ENCODE results near the gene NPY4R2. TPM values are rescaled to one million over a fixed set of nuclear protein-coding genes. Genes with fewer than 3 reads are reported as not detected.
"Not testable (repeated sequence)": the region's sequence is repeated elsewhere in the genome, so short reads cannot be mapped to it uniquely, and the experiment has no call there.

The NPY4R2 gene
- total and polyA plus RNA-seq, 10 of the 15 experiments (the other 5 are each of a cell fraction or from before 2014, with no cell fraction given): not detected

- SMC1A ChIA-PET (ENCODE audit: uncharacterized antibody, unreplicated experiment); FAIRE-seq; H3K4me2 ChIP-seq (ENCODE audit: control insufficient read depth, insufficient read depth); POLR2A ChIA-PET; H2AFZ ChIP-seq (ENCODE audit: control insufficient read depth, low read depth, low read length); H3K4me1 ChIP-seq (ENCODE audit: control insufficient read depth, insufficient read depth, low read length); DNase-seq (ENCODE audit: low read depth, low spot score); CTCF ChIA-PET; in situ Hi-C loops (cut with MboI); BruUV-seq (replicated peaks); H3K27me3 ChIP-seq (replicated peaks in 1 of 2; ENCODE audit: control insufficient read depth in 2 of 2, insufficient read depth in 2 of 2, low read length in 1 of 2); intact Hi-C loops (cut with micrococcal nuclease; ENCODE audit: unreplicated experiment); H3K36me3 ChIP-seq (ENCODE audit: control insufficient read depth in 2 of 2, insufficient read depth in 2 of 2, low read length in 1 of 2); H3K27ac ChIP-seq (ENCODE audit: control insufficient read depth, insufficient read depth); RAD21 ChIA-PET (ENCODE audit: unreplicated experiment); H3K9me3 ChIP-seq (replicated peaks; ENCODE audit: control insufficient read depth, insufficient read depth, low read length); H4K20me1 ChIP-seq (ENCODE audit: control insufficient read depth, insufficient read depth); H3K4me3 ChIP-seq; ATAC-seq; H3K9ac ChIP-seq (ENCODE audit: control insufficient read depth, insufficient read depth, low read length); H3K79me2 ChIP-seq (ENCODE audit: control insufficient read depth, insufficient read depth, low read length): not testable (repeated sequence)
- no CpG with 5 or more reads among the region's 5 CpGs for whole genome bisulfite sequencing (ENCODE audit: insufficient coverage, insufficient replicate concordance, low lambda C conversion rate, missing lambda C conversion rate)
Measured at GRCh38 chr10:47959677-47960076, 41.2 kb downstream of the NPY4R2 start.

GRCh38 chr10:47960699-47961098 lies 42.2 kb downstream of the NPY4R2 start:
- H3K4me1 ChIP-seq (ENCODE audit: control insufficient read depth, insufficient read depth, low read length); H4K20me1 ChIP-seq (ENCODE audit: control insufficient read depth, insufficient read depth); H3K4me3 ChIP-seq; POLR2A ChIA-PET; BruUV-seq (replicated peaks); ATAC-seq; FAIRE-seq; H3K27me3 ChIP-seq (replicated peaks in 1 of 2; ENCODE audit: control insufficient read depth in 2 of 2, insufficient read depth in 2 of 2, low read length in 1 of 2); H2AFZ ChIP-seq (ENCODE audit: control insufficient read depth, low read depth, low read length); H3K9me3 ChIP-seq (replicated peaks; ENCODE audit: control insufficient read depth, insufficient read depth, low read length); DNase-seq (ENCODE audit: low read depth, low spot score); SMC1A ChIA-PET (ENCODE audit: uncharacterized antibody, unreplicated experiment); H3K4me2 ChIP-seq (ENCODE audit: control insufficient read depth, insufficient read depth); intact Hi-C loops (cut with micrococcal nuclease; ENCODE audit: unreplicated experiment); in situ Hi-C loops (cut with MboI); H3K9ac ChIP-seq (ENCODE audit: control insufficient read depth, insufficient read depth, low read length); CTCF ChIA-PET; RAD21 ChIA-PET (ENCODE audit: unreplicated experiment); H3K79me2 ChIP-seq (ENCODE audit: control insufficient read depth, insufficient read depth, low read length); H3K27ac ChIP-seq (ENCODE audit: control insufficient read depth, insufficient read depth); H3K36me3 ChIP-seq (ENCODE audit: control insufficient read depth in 2 of 2, insufficient read depth in 2 of 2, low read length in 1 of 2): not testable (repeated sequence)
- WGBS (ENCODE audit: insufficient coverage, insufficient replicate concordance, low lambda C conversion rate, missing lambda C conversion rate): no CpG with 5 or more reads among the region's 2 CpGs

GRCh38 chr10:47962785-47963184 lies 44.3 kb downstream of the NPY4R2 start:
- H3K4me3 ChIP-seq; in situ Hi-C loops (cut with MboI); H3K27ac ChIP-seq (ENCODE audit: control insufficient read depth, insufficient read depth); FAIRE-seq; H3K9ac ChIP-seq (ENCODE audit: control insufficient read depth, insufficient read depth, low read length); H3K4me1 ChIP-seq (ENCODE audit: control insufficient read depth, insufficient read depth, low read length); H3K9me3 ChIP-seq (replicated peaks; ENCODE audit: control insufficient read depth, insufficient read depth, low read length); SMC1A ChIA-PET (ENCODE audit: uncharacterized antibody, unreplicated experiment); ATAC-seq; intact Hi-C loops (cut with micrococcal nuclease; ENCODE audit: unreplicated experiment); DNase-seq (ENCODE audit: low read depth, low spot score); BruUV-seq (replicated peaks); H2AFZ ChIP-seq (ENCODE audit: control insufficient read depth, low read depth, low read length); H3K4me2 ChIP-seq (ENCODE audit: control insufficient read depth, insufficient read depth); RAD21 ChIA-PET (ENCODE audit: unreplicated experiment); POLR2A ChIA-PET; H3K27me3 ChIP-seq (replicated peaks in 1 of 2; ENCODE audit: control insufficient read depth in 2 of 2, insufficient read depth in 2 of 2, low read length in 1 of 2); H3K36me3 ChIP-seq (ENCODE audit: control insufficient read depth in 2 of 2, insufficient read depth in 2 of 2, low read length in 1 of 2); CTCF ChIA-PET; H4K20me1 ChIP-seq (ENCODE audit: control insufficient read depth, insufficient read depth); H3K79me2 ChIP-seq (ENCODE audit: control insufficient read depth, insufficient read depth, low read length): not testable (repeated sequence)
- no CpG with 5 or more reads among the region's 5 CpGs for WGBS (ENCODE audit: insufficient coverage, insufficient replicate concordance, low lambda C conversion rate, missing lambda C conversion rate)

GRCh38 chr10:47964280-47965063 lies 46.0 kb downstream of the NPY4R2 start:
- in situ Hi-C loops (cut with MboI); H3K27ac ChIP-seq (ENCODE audit: control insufficient read depth, insufficient read depth); DNase-seq (ENCODE audit: low read depth, low spot score); BruUV-seq (replicated peaks); H3K4me1 ChIP-seq (ENCODE audit: control insufficient read depth, insufficient read depth, low read length); CTCF ChIA-PET; H3K36me3 ChIP-seq (ENCODE audit: control insufficient read depth in 2 of 2, insufficient read depth in 2 of 2, low read length in 1 of 2); H4K20me1 ChIP-seq (ENCODE audit: control insufficient read depth, insufficient read depth); RAD21 ChIA-PET (ENCODE audit: unreplicated experiment); H3K9ac ChIP-seq (ENCODE audit: control insufficient read depth, insufficient read depth, low read length); FAIRE-seq; H2AFZ ChIP-seq (ENCODE audit: control insufficient read depth, low read depth, low read length); H3K79me2 ChIP-seq (ENCODE audit: control insufficient read depth, insufficient read depth, low read length); H3K27me3 ChIP-seq (replicated peaks in 1 of 2; ENCODE audit: control insufficient read depth in 2 of 2, insufficient read depth in 2 of 2, low read length in 1 of 2); H3K4me2 ChIP-seq (ENCODE audit: control insufficient read depth, insufficient read depth); SMC1A ChIA-PET (ENCODE audit: uncharacterized antibody, unreplicated experiment); H3K9me3 ChIP-seq (replicated peaks; ENCODE audit: control insufficient read depth, insufficient read depth, low read length); POLR2A ChIA-PET; H3K4me3 ChIP-seq; ATAC-seq; intact Hi-C loops (cut with micrococcal nuclease; ENCODE audit: unreplicated experiment): not testable (repeated sequence)
- WGBS (ENCODE audit: insufficient coverage, insufficient replicate concordance, low lambda C conversion rate, missing lambda C conversion rate): 68% methylated on average over 5 of the region's 14 CpGs
